ENCODE data around the gene GMDS. TPM values are rescaled to one million over a fixed set of nuclear protein-coding genes. Genes with fewer than 3 reads are reported as not detected.

GMDS gene
- total and polyA plus RNA-seq, 2 donors (not counting 3 experiments of a cell fraction or from before 2014, with no cell fraction given), result 9.8 to 23.5 TPM

GRCh38 chr6:1602049-1602713 is 643.2 kb downstream of the GMDS start:
- POLR2A ChIA-PET, result no interaction called here
- TF ChIP-seq JUN (IDR thresholded peaks at IDR 0.05; ENCODE audit: borderline replicate concordance, insufficient read depth, insufficient read length, low read depth) (no peak), MYC (IDR thresholded peaks at IDR 0.05; ENCODE audit: low read depth, low read length) (no peak), POLR2AphosphoS5 (IDR thresholded peaks at IDR 0.05; ENCODE audit: insufficient read depth, low read depth, low read length) (no peak), POLR2A (IDR thresholded peaks at IDR 0.05; ENCODE audit: low read depth, low read length) (no peak), FOS (IDR thresholded peaks at IDR 0.05; ENCODE audit: borderline replicate concordance, insufficient read depth, low read length) (no peak), MAX (IDR thresholded peaks at IDR 0.05; ENCODE audit: insufficient read depth, insufficient read length) (no peak), EZH2 (IDR thresholded peaks at IDR 0.05; ENCODE audit: borderline replicate concordance, low read depth, low read length, severe bottlenecking) (no peak), CTCF (IDR thresholded peaks at IDR 0.05; ENCODE audit: extremely low read depth in 1 of 2, insufficient read depth in 1 of 2, low read depth in 1 of 2, low read length in 2 of 2) (no peak), GATA2 (IDR thresholded peaks at IDR 0.05; ENCODE audit: insufficient read depth, insufficient read length, low read depth, low read length) (no peak)
- Histone ChIP-seq H3K9ac (replicated peaks; ENCODE audit: extremely low read depth, insufficient read depth, low read length) (no peak overlapping the region), H3K4me2 (ENCODE audit: insufficient read depth, low read length) (no peak overlapping the region), H3K27ac (ENCODE audit: insufficient read depth, low read depth, low read length) (no peak overlapping the region), H2AFZ (ENCODE audit: low read depth, low read length) (no peak overlapping the region), H3K79me2 (ENCODE audit: control insufficient read depth, insufficient read depth, low read length) (no peaks in the 10 kb centered on the region), H3K4me3 (replicated peaks in 1 of 3; ENCODE audit: insufficient read depth in 1 of 3, low read depth in 1 of 3, low read length in 3 of 3) (no peak overlapping the region), H3K4me1 (ENCODE audit: control insufficient read depth, extremely low read depth, insufficient read depth, low read length) (peaks cover 3% of the 10 kb centered on the region), H3K36me3 (ENCODE audit: control insufficient read depth in 2 of 2, extremely low read depth in 1 of 2, insufficient read depth in 2 of 2, low read length in 2 of 2) (no peaks in the 10 kb centered on the region), H4K20me1 (replicated peaks; ENCODE audit: control insufficient read depth, extremely low read depth, insufficient read depth, low read length) (no peaks in the 10 kb centered on the region), H3K27me3 (ENCODE audit: control insufficient read depth in 2 of 2, insufficient read depth in 2 of 2, low read length in 2 of 2) (peaks cover 4 to 8% of the 10 kb centered on the region in 2 experiments), H3K9me3 (replicated peaks; ENCODE audit: control insufficient read depth, insufficient read depth, low read length) (no peaks in the 10 kb centered on the region), H3K9me1 (replicated peaks; ENCODE audit: control insufficient read depth, extremely low read depth, insufficient read depth, low read length) (no peaks in the 10 kb centered on the region)
- no TSS peak for BruUV-seq (replicated peaks)
- dilution Hi-C loops (cut with MboI; ENCODE audit: extremely low pct_ligation_motif_present, low sequenced_read_pairs), result loop anchor here (10.0 to 25.0 kb wide), 2 partner anchors 510 to 1043 kb away; no protein-coding TSS in a partner anchor
- FAIRE-seq (no peak), DNase-seq (ENCODE audit: low read depth, low spot score) (no peak)
- intact Hi-C loops (cut with micrococcal nuclease), result no loop called here
- CTCF ChIA-PET, result interaction anchor here (0.8 to 7.7 kb wide), 9 partner anchors 502 to 1032 kb away, joined by 3 to 90 read pairs (median 4); no protein-coding TSS in a partner anchor

Data from endothelial cell of umbilical vein (primary cell).